ENCODE data around the gene FAM120A.

FAM120A gene

DNA sequence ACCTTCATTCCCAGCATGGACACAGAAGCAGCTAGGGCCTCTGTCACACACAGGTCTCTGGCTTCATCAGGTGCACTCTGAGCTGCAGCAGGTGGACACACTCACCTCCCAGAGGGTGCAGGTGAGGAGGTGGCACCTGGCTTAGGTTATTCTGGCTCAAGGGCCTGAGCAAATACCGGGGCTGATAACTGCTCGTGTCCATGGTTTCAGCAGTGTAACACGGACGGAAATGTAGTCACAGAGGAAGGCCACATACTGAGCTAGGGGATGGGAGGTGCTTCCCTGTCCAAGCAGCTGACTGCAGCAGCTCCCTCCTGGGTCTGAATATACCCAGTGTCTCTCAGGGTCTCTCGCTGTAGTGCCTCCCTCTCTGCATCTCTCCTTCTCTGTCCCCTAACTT is 130.6 kb downstream of the FAM120A start:
- no peak for DNase-seq

DNA sequence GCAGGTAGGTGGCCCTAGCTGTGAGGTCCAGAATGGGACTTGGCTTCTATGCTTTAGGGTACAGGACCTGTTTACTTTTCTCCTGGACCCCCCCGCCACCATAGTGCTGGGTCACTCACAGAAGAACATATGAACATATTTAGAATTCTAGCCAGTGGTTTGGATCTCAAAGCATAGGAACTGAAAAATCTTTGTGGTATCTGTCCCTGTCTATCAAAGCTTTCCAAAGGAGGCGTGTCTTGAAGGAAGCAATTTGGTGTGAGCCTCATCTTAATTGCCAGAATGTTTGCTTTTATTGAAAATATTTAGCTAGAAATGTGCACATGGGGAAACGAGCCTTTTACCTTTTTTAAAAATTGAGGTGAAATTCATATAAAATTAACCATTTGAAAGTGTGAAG is 131.1 kb downstream of the FAM120A start:
- no peak for DNase-seq

DNA sequence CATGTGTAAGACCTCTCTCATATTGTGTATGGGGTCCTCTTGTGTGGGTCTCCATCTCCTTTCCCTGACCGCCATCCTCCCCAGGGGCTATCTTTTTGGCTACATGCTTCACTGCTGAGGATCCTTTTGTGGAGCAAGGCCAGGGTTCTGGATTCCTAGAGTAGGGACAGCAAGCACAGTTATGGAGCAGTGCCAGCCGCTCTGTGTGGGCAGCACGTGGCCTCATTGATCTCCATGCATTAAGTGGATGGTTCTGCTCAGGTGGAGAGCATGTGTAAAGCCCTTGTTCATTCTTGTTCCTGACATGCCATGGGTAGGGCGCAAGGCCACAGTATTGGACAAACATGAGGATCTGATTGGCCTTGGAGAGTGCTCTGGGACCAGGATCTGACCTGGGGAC is 133.8 kb downstream of the FAM120A start:
- DNase-seq, result no peak

DNA sequence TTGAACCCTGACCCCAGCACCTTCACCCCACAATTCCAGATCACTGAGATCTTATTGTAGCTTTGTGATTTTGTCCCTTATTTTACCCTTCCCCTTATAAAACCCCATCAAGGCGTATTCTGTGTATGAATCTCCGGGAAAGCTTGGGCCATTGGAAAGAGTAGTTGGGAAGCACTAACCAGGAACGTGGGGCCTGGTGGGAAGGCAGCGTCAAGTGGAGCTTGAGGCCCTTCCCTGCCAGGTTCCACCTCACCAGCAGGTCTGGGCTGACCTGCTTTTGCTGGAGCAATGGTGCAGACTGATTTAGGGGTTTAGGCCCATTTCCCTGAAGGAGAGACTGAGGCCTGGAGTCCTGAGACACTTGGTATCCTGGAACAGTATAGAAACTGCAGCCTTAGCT is 134.2 kb downstream of the FAM120A start:
- no peak for DNase-seq

DNA sequence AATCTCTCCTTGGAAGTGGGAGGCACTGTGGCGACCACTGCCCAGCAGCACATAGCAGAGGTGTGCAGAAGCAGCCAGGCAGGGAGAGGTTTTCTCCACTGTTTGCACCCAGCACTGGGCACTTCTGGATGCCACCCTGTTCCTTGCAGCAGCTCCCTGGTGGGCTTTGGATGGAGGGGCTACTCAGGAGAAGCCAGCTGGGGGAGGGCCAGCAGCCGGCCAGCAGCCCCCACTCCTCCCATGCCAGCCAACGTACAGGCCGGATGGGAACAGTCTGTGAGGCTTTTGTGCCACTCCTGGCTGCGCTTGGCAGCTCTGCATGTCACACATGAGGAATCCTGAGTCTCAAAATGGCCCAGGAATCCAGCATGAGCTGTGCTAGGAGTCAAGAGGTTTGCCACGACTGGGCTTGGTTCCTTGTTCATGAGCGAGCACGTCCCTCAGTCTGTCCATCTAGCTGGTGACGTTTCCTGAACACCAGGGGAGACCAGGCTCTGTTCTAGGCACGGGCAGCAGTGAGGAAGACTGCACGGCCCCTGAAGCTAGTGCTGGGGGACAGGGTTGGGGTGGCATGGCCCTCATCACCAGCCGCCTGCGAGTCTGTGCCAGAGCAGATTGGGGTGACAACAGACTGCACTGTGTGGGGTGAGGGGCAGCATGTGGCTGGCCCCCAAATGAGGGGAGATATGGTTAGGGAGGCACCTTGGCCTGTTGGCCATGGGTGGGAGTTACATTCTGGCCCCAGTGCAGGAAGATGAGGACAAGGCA is 135.0 kb downstream of the FAM120A start:
- no peak for DNase-seq

DNA sequence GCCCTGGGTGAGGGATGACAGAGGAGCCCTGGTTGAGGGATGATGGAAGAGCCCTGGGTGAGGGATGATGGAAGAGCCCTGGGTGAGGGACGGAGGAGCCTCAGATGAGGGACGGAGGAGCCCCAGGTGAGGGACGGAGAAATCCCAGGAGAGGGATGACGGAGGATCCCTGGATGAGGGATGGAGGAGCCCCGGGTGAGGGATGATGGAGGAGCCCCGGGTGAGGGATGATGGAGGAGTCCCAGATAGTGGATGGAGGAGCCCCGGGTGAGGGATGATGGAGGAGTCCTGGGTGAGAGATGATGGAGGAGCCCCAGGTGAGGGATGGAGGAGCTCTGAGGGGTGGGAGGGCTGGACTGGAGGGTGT is 135.8 kb downstream of the FAM120A start:
- DNase-seq, result no peak

DNA sequence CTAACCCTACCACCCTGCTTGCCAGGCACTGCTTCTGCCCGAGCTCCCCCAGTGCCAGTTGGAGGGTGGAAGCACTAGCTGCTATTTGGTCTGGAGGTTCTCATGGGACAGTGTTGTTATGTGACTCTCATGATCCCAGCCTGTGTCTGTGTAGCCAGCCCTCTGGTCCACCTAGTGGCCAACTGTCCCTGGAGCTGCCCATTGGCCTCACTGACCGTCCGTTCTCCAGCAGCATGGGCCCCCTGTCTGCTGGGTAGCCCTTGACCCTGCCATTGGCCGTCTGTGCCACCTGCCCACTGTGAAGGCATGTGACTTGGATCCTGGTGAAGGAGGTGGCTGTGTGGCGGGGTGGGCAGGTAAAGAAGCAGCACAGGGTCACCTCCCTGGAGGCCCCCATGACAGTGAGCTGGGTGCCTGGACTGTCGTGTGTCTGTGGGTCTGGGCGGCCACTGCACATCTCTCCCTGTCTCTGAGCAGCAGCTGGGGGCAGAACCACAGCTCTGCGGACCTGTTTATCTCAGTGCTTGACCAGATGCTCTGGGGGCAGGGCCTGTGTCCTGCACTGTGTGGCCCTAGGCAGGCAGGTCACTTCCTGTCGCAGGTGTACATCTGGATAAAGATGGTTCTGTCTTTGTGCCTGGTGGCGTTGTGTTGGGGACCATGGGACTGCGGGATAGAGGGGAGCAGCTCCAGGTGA is 136.3 kb downstream of the FAM120A start:
- DNase-seq, result no peak

DNA sequence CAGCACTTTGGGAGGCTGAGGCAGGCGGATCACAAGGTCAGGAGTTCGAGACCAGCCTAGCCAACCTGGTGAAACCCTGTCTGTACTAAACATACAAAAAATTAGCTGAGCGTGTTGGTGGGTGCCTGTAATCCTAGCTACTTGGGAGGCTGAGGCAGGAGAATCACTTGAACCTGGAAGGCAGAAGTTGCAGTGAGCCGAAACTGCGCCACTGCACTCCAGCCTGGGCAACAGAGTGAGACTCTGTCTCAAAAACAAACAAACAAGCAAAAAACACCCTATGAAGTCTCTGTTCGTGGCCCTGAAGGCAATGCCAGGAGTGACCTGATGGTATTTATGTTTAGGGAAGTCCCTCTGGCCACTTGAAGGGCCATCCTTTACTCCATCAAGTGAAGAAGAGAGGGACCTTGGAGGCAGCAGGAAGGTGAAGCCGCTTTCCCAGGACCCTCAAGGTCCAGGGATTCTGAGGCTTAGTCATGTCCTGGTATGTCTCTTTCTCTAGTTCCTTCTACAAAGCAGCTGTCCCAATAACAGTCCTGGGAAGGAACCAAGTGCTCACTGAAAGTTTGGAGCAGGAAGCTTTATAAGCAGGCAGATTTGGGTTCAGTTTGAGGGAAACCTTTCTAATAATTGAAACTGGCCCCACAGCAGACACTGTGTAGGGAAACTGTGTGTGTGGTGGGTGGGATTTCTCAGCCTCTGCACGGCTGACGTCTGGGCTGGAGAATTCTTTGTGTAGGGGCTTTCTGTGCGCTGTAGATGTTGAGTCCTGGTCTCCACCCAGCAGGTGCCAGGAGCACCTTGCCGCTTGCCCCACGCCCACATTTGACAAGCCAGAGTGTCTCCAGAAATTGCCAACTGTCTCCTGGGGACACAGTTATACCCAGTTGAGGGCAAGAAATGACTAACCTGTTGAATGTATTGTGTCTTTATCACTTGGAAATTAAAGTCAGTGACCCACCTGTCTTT is 137.4 kb downstream of the FAM120A start:
- no peak for DNase-seq

DNA sequence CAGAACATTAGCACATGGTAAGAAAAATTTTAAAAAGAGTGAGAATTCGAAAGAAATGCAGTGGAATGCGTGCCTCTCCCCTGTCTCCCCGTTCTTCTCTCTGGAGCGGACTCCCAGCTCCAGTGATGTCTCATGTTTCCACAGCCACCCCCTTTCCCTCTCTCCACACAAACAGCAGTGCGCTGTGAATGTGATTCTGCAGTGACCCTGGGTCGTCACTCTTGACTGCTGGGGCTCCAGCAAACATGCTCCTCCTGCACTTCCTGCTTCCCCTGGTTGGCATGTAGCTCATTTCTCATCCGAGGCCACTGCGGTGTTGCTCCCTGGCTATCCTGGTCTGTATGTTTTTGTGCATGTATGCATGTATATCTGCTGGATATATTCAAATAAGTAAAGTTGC is 138.2 kb downstream of the FAM120A start:
- no peak for DNase-seq

DNA sequence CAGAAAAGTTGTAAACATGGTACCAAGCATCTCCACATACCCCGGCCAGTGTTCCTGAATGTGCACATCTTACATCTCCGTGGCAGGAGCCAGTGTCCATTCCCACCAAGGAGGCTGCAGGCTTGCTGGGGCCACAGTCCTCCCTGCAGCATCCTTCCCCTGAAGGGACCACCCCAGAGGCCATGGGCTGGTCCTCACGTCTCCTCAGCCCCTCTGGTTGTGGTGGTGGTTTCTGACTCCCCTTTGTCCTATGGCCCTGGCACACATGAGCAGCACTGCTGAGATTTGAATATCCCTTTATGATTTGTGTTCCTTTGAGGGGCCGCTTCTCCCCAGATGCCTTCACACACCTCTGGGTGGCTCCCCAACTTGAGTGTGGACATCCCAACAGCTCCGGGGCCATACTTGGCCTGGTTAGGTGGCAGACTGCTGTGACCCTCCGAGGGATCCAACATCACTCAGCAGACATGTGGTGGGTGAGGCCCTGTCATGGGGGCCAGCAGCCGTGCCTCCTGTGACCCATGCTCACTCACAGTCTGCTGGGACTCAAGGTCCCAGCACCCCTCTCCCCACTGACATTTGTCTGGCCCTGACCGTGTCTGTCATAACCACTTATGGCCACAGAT is 139.2 kb downstream of the FAM120A start:
- no peak for DNase-seq

DNA sequence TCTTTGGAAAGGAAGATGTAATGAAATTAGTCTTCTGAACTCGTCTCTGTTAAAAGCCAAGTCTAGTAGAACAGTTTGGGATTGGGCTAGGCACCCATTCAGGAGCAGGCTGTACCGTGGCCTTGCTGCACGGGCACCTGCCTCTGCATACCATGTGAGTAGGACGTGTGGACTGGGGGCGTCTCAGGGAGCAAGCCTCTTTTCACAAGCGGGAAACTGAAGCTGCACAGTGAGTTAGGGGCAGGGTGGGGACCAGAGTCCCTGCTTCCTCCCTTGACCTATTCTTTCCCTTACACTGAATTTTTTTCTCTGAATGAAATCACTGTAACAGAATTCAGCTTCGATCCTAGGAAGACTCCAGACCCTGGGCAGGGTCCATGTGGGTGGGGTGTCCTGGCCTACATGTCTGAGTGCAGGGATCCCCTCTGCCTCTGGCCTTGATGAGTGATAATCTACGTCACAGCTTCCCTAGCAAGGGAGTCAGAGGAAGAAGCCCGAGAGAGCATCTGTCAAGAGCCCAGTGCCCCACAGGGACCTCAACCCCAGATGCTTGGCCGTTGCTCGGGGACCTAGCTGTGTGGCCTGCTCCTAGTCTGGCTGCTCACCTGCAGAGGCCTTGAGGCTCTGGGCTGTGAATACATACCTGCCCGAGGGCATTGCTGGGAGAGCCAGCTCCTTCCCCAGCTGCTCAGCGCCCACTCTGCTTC is 140.0 kb downstream of the FAM120A start:
- no peak for DNase-seq

DNA sequence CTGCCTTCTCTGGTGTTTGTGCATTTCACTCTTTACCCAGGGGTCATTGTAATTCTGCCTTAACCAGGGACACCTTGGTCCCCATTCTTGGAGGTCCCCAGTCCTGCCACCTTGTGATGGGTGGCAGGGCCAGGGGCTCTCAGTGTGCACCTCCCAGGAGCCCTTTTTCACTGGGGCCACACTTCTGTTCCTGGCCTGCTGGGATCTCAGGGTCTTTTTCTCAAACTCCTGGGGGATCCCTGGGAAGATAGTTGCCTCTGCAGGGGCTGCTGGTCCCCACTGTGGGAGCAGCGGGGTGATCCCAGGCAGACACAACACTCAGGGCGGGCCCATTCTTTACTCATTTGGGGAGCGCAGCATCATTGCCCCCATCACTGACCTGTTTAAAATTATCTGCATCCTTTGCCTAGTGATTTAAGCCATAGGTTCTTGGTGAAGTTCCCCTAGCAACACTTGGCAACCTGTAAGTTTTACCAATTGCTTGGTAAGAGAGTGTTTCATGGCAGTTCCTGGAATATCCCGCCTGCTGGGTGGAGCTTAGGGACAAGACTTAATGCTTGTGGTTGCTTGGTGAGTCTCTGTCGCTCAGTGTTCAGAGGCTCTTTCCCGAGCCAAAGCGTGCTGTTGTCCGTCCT is 140.6 kb downstream of the FAM120A start:
- no peak for DNase-seq

DNA sequence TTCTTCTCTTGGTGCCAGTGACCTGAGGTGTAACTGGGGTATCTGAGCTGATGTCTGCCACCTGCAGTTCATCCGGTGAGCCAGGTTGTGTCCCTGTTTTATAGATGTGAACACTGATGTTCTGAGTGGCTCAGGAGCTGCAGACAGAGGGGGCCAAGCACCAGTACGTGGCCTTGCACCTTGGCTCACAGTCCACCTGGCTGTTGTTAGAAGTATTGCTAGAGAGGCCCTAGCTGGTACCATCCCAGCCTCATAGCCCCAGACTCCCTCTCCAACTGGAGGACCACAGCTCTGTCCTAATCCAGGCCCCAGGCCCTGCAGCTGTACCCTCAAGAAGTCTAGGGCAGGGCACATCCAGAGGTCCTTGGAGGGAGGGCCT is 141.1 kb downstream of the FAM120A start:
- DNase-seq, result no peak

DNA sequence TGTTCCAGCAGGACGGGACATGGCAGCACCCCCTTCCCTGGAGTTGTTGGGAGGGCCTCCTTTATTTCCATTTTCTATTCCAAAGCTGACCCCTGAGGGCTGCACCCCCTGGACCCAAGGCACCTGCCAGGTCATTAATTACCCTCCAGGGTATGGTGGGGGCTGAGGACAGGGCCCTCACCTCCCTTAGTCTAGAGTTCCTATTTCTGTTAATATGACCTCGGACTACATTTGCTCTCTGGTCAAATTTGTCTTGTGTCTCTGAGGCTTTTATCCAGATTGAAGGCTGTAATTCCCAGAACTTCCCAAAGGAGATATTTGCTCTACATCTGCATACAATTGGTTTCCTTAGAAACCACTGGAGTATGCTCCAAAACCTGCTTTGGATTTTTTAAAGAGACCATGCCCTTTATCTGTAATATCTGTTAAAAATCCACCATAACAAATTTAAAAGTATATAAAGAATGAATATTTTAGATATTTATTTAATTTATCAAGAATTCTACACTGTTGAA is 141.7 kb downstream of the FAM120A start:
- DNase-seq, result no peak

DNA sequence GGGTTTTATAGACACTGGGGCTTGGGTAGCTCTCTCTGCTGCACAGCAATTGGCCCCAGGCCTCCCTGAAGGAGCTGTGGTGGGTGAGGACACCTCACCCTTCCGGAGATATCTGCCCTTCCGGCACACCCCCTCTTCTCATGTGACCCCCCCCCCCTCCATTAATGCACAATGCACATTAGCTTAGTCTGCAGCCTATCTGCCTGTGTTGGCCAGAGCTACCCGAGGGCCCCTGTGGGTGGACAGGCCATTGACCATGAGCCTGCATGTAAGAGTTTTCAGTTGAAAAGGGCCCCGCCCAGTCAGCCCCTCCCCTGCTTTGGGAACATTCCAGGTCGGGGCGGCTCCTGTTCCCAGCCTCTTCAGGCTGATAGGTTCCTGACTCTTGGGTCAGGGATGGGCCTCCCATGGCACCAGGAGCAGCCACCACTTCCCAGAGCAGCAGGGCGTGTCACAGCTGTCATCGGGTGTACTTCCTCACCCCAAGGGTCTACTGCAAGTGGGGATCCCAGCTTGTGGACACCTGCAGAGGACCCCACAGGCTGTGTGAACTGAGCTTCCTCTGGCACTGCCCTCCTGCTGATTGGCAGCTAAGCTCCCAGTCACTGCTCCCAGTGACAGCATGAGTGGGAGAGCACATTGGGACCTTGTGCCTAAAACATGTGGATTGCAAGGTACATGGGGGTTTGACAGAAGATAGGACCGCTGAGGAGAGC is 142.7 kb downstream of the FAM120A start:
- no peak for DNase-seq

DNA sequence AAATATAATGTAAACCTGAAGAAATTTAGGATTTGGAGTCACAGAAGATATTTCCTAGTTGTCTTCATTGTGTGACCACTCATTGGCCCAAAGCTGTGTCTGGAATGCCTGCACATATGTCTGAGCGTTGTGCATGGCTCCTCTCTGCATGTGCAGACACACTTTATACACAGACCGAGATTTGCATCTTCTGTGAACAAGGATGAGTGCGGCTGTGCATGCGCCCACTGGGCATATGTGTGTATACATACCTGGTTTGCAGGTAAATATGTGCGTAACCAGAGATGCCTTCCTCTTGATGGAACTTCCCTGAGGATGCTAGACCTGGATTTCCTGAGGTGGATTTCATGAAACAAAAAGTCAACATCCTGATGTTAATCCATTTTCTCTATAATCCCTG is 144.0 kb downstream of the FAM120A start:
- no peak for DNase-seq

DNA sequence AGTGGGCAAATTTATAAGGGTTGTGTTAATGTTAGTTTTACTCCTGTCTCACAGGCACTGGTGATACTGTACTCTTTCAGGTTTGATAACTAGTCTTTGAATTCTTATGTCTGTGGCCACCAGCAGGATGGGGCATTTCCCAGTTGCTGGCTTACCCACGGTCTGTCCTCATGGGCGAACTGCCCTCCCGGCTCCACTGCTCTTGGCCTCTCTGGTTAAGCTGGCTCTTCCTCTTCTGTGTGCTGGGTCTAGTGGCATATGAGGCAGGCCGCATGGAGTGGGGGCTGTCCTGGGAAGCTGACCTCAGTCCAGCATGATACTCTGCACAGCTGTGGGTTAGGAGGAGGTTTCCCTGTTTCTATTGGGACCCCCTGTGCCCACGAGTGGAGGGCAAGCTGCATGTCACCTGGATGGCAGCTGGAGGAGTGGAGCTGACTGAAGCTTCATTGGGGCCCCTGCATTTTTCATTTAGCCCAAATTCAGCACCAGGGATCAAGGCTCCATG is 144.4 kb downstream of the FAM120A start:
- no peak for DNase-seq

DNA sequence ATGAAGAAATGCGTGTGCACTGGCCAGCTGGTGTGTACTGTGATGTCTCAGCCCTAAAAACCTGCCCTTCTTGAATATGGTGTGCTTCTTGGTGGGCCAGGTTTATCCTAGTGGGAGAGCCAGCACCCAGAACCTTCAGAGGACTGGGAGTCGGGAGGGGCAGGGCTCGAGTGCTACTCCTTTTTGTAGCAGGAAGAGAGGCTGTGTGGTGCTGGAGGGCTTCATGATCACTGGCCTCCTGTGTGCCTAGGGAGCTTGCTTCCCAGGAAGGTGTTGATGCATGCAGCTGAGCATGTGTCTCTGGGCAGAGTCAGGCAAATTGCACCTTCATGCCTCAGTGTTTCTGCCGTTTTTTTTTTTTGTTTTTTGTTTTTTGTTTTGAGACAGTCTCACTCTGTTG is 144.9 kb downstream of the FAM120A start:
- DNase-seq, result no peak

DNA sequence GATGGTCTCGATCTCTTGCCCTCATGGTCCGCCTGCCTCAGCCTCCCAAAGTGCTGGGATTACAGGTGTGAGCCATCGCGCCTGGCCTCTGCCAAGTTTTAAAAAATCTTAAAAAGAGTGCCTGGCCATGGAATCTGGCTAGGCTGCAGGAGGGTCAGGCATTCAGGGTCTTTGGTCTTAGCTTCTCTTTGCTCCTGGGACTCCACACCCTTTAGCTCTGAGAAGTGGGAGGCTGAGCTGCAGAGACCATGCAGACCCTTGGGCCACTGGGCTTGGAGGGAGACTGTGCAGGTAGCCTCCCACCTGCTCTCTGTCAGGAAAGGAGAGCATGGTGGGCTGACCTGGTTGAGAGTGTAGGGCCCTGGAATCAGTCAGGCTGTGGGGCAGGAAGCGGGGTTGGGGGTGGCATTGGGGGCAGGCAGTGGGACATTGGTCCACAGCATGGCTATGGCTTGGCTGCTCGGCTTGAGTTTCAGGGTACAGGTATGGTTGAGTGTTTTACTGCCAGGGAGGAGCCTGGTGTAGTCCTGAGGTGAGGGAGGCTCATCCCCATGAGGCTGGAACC is 145.7 kb downstream of the FAM120A start:
- no peak for DNase-seq

DNA sequence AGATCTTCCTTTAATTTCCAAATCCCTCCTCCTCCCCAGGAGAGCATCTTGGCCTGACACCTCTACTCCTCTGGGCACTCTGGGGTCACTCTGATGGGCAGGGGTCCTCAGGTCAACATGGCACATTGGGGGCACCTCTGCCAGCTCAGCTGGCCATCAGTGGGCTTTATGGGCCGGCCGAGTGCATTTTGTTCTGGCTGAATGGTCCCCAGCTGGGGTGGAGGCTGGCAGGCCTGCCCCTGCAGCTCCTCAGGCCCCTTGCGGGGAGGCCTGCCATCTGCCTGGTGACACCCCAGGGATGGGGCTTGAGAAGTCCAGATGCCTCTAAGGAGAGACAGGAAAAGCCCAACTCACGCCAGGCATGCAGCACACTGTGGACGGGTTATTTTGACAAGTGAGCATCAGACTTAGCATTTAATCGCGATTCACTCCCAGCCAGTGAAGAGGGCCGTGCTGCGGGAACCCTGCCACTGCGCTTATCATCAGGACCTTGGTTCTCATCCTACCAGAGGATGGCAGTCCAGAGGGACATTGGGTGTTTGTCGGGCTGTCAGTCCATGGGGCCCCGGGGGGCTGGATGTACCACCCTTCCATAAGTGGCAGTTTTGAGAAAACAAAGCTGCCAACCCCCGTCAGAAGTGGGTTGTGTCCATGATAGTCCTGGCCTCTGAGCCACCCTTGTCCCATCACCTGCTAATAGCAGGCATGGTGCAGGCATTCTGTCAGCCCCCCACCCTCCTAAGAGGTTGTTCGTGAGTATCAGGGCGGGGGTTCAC is 146.6 kb downstream of the FAM120A start:
- no peak for DNase-seq

Measured in activated naive CD4-positive, alpha-beta T cell treated with anti-CD3 and anti-CD28 coated beads, Interleukin-2, amount 50 U/mL, for 16 hours (primary cell).